IMR-90 (cell line): ENCODE data around the gene WWC2. TPM values are rescaled to one million over a fixed set of nuclear protein-coding genes. Genes with fewer than 3 reads are reported as not detected.

Source experiments
- ATAC-seq: fragments of 200-7000 bp; cut with Tn5 transposase; 2 replicates; pipeline ENCODE4 v1.9.1; 2020; ENCODE audit warnings: low read depth, mild to moderate bottlenecking, moderate library complexity
- BruUV-seq: library from RNA; stranded (reverse); fragments of 400-500 nt; replicated peaks from 2 replicates; lab custom pipeline; 2021; lab: Mats Ljungman, UMichigan
- CTCF ChIA-PET: fragments of 300-600 bp; formaldehyde crosslinking; extraction: SDS; loops from one replicate; lab custom pipeline; 2021; ENCODE audit warnings: antibody characterized with exemption; lab: Yijun Ruan, JAX
- POLR2A ChIA-PET: fragments of 300-600 bp; sonication (Branson Sonifier 250); formaldehyde crosslinking; loops from one replicate; lab custom pipeline; 2022; ENCODE audit warnings: antibody characterized with exemption; ENCODE audit not compliant: unreplicated experiment; lab: Charles Lee
- DNase-seq: peaks from one replicate; pipeline ENCODE4 v3.0.0; 2013
- H2AFZ ChIP-seq: replicated peaks from 2 replicates; pipeline ENCODE3; 2013; ENCODE audit warnings: low read length, mild to moderate bottlenecking; ENCODE audit not compliant: poor library complexity
- H2AK5ac ChIP-seq: 2 replicates; pipeline ENCODE4 v1.6.1; 2013; ENCODE audit warnings: low read depth, low read length, inconsistent platforms
- H2AK9ac ChIP-seq: replicated peaks from 2 replicates; pipeline ENCODE3; 2013; ENCODE audit warnings: mild to moderate bottlenecking, low read depth, low read length, moderate library complexity; ENCODE audit not compliant: poor library complexity
- H2BK120ac ChIP-seq: 2 replicates; pipeline ENCODE4 v1.6.1; 2013; ENCODE audit warnings: low read depth, low read length, inconsistent platforms
- H2BK15ac ChIP-seq: 3 replicates; pipeline ENCODE4 v1.6.1; 2013; ENCODE audit warnings: low read depth, low read length, inconsistent platforms
- H2BK20ac ChIP-seq: 2 replicates; pipeline ENCODE4 v1.6.1; 2013; ENCODE audit warnings: low read depth, mild to moderate bottlenecking, inconsistent platforms, low read length, moderate library complexity
- H2BK5ac ChIP-seq: 2 replicates; pipeline ENCODE4 v1.6.1; 2013; ENCODE audit warnings: mild to moderate bottlenecking, low read depth, low read length, inconsistent platforms; ENCODE audit not compliant: poor library complexity, severe bottlenecking
- H3K14ac ChIP-seq: replicated peaks from 2 replicates; pipeline ENCODE4 v1.6.1; 2013; ENCODE audit warnings: low read depth, low read length, inconsistent platforms
- H3K18ac ChIP-seq: 2 replicates; pipeline ENCODE4 v1.6.1; 2013; ENCODE audit warnings: low read depth, low read length, control low read depth
- H3K23ac ChIP-seq: 2 replicates; pipeline ENCODE4 v1.6.1; 2013; ENCODE audit warnings: low read depth, low read length, inconsistent platforms
- H3K27ac ChIP-seq: 2 replicates; pipeline ENCODE4 v1.5.1; 2013; ENCODE audit warnings: mild to moderate bottlenecking, control low read depth, low read length; ENCODE audit not compliant: insufficient read depth
- H3K27me3 ChIP-seq: 2 replicates; pipeline ENCODE4 v1.6.1; 2013; ENCODE audit warnings: low read length; ENCODE audit not compliant: control insufficient read depth, insufficient read depth
- H3K36me3 ChIP-seq: 2 replicates; pipeline ENCODE4 v1.6.1; 2013; ENCODE audit warnings: low read length, mixed read lengths; ENCODE audit not compliant: control insufficient read depth, insufficient read depth
- H3K4ac ChIP-seq: 2 replicates; pipeline ENCODE4 v1.6.1; 2013; ENCODE audit warnings: low read depth, low read length, inconsistent platforms
- H3K4me1 ChIP-seq: 2 replicates; pipeline ENCODE4 v1.6.1; 2013; ENCODE audit warnings: low read length, mixed read lengths; ENCODE audit not compliant: control insufficient read depth, insufficient read depth
- H3K4me2 ChIP-seq: 2 replicates; pipeline ENCODE4 v1.6.1; 2013; ENCODE audit warnings: low read depth, mild to moderate bottlenecking, control low read depth, low read length, moderate library complexity
- H3K4me3 ChIP-seq: 2 replicates; pipeline ENCODE4 v1.5.1; 2013; ENCODE audit warnings: low read depth, mild to moderate bottlenecking, control low read depth, low read length, moderate library complexity; ENCODE audit not compliant: insufficient read depth
- H3K56ac ChIP-seq: 2 replicates; pipeline ENCODE4 v1.6.1; 2013; ENCODE audit warnings: low read length, inconsistent platforms; ENCODE audit not compliant: insufficient read depth; ENCODE audit errors: extremely low read depth
- H3K79me1 ChIP-seq, 2 experiments: 2 replicates each; pipeline ENCODE4 v1.6.1; 2013; ENCODE audit warnings: low read length in 2 of 2, inconsistent platforms in 1 of 2, low read depth in 1 of 2
- H3K9ac ChIP-seq: 2 replicates; pipeline ENCODE4 v1.6.1; 2013; ENCODE audit warnings: low read depth, low read length, control low read depth
- H3K9me1 ChIP-seq: 2 replicates; pipeline ENCODE4 v1.6.1; 2013; ENCODE audit warnings: low read length, inconsistent platforms; ENCODE audit not compliant: insufficient read depth
- H3K9me3 ChIP-seq: 2 replicates; pipeline ENCODE4 v1.6.1; 2013; ENCODE audit warnings: low read length; ENCODE audit not compliant: control insufficient read depth, insufficient read depth
- H4K20me1 ChIP-seq: 2 replicates; pipeline ENCODE4 v1.6.1; 2013; ENCODE audit warnings: low read length, inconsistent platforms; ENCODE audit not compliant: insufficient read depth
- H4K5ac ChIP-seq: 2 replicates; pipeline ENCODE4 v1.6.1; 2013; ENCODE audit warnings: mild to moderate bottlenecking, low read depth, low read length, control low read depth
- H4K8ac ChIP-seq, 2 experiments: 2 replicates each; pipeline ENCODE4 v1.6.1; 2013; ENCODE audit warnings: low read depth in 2 of 2, low read length in 2 of 2, control low read depth in 1 of 2, inconsistent platforms in 1 of 2
- H4K91ac ChIP-seq: 2 replicates; pipeline ENCODE4 v1.6.1; 2013; ENCODE audit warnings: low read depth, low read length, inconsistent platforms; ENCODE audit not compliant: insufficient read depth
- BHLHE40 ChIP-seq: fragments of 150-350 bp; IDR thresholded peaks from 2 replicates; pipeline ENCODE4 v1.6.1; 2016; ENCODE audit warnings: mild to moderate bottlenecking, low read depth, low read length
- CEBPB ChIP-seq: IDR thresholded peaks from 2 replicates; pipeline ENCODE4 v1.6.1; 2012; ENCODE audit warnings: low read depth, low read length, improper control_type of control experiment
- CHD1 ChIP-seq: IDR thresholded peaks from 2 replicates; pipeline ENCODE4 v1.6.1; 2012; ENCODE audit warnings: low read depth, low read length, improper control_type of control experiment
- CTCF ChIP-seq: conservative IDR thresholded peaks from 2 replicates; pipeline ENCODE4 v1.5.1; 2012; ENCODE audit warnings: mild to moderate bottlenecking, low read depth, low read length, improper control_type of control experiment
- FOS ChIP-seq: fragments of 150-350 bp; IDR thresholded peaks from 2 replicates; pipeline ENCODE4 v1.6.1; 2016; ENCODE audit warnings: low read depth, low read length
- MAFK ChIP-seq: IDR thresholded peaks from 2 replicates; pipeline ENCODE4 v1.6.1; 2012; ENCODE audit warnings: low read depth, low read length, improper control_type of control experiment
- MAZ ChIP-seq: IDR thresholded peaks from 2 replicates; pipeline ENCODE4 v1.6.1; 2012; ENCODE audit warnings: low read depth, mild to moderate bottlenecking, low read length, improper control_type of control experiment, moderate library complexity, borderline replicate concordance
- MXI1 ChIP-seq: IDR thresholded peaks from 2 replicates; pipeline ENCODE4 v1.6.1; 2012; ENCODE audit warnings: low read depth, mild to moderate bottlenecking, low read length, moderate library complexity, borderline replicate concordance
- NFE2L2 ChIP-seq: fragments of 150-350 bp; IDR thresholded peaks from 2 replicates; pipeline ENCODE4 v1.6.1; 2016; ENCODE audit warnings: low read depth, mild to moderate bottlenecking, low read length
- POLR2A ChIP-seq: IDR thresholded peaks from 2 replicates; pipeline ENCODE4 v1.6.1; 2012; ENCODE audit warnings: mild to moderate bottlenecking, low read depth, low read length
- RAD21 ChIP-seq: IDR thresholded peaks from 2 replicates; pipeline ENCODE4 v1.6.1; 2012; ENCODE audit warnings: low read length, improper control_type of control experiment
- RCOR1 ChIP-seq: IDR thresholded peaks from 2 replicates; pipeline ENCODE4 v1.6.1; 2012; ENCODE audit warnings: mild to moderate bottlenecking, low read length, improper control_type of control experiment; ENCODE audit not compliant: insufficient replicate concordance
- RFX5 ChIP-seq: IDR thresholded peaks from 2 replicates; pipeline ENCODE4 v1.8.0; 2012; ENCODE audit warnings: low read depth, mild to moderate bottlenecking, low read length, moderate library complexity
- USF2 ChIP-seq: fragments of 150-350 bp; IDR thresholded peaks from 2 replicates; pipeline ENCODE4 v1.6.1; 2017; ENCODE audit warnings: mild to moderate bottlenecking, antibody characterized with exemption, low read length, low read depth
- WGBS, 2 experiments: methylation state at CpG; one replicate each; pipeline versions ENCODE4 v1.1.5 to v1.1.7; 2013; ENCODE audit warnings: missing lambda C conversion rate in 2 of 2; ENCODE audit not compliant: insufficient read length in 1 of 2; ENCODE audit errors: extremely low coverage in 2 of 2; 5-methylcytosine and 5-hydroxymethylcytosine counted together
- dilution Hi-C: fragments of 300-500 bp; cut with HindIII; formaldehyde crosslinking; loops from one replicate; pipeline ENCODE4 v1.14.3; 2018; ENCODE audit warnings: low sequenced_read_pairs; ENCODE audit not compliant: unreplicated experiment
- in situ Hi-C: fragments of 300-500 bp; cut with MboI; formaldehyde crosslinking; loops from 3 replicates; pipeline ENCODE4 v1.14.3; 2019; ENCODE audit warnings: low sequenced_read_pairs, inconsistent platforms, mixed read lengths
- intact Hi-C: fragments of 100-400 bp; cut with micrococcal nuclease; formaldehyde crosslinking; loops from 2 replicates; pipeline ENCODE4 v1.10.0; 2022
- polyA plus RNA-seq, 3 experiments: library from polyadenylated mRNA; depleted of rRNA; stranded (reverse); fragments of >200 nt; gene quantifications; 2 replicates each; pipeline ENCODE4 v1.2.3, GENCODE V29; 2012; ENCODE audit warnings: low replicate concordance in 1 of 3
- total RNA-seq: library from RNA; depleted of rRNA; stranded (reverse); fragments of >200 nt; gene quantifications from 2 replicates; pipeline ENCODE4 v1.2.3, GENCODE V29; 2012

WWC2 gene
- total and polyA plus RNA-seq, 2 of the 4 experiments (the other 2 are of a cell fraction): 26.6 to 27.4 TPM

GRCh38 chr4:183097231-183098018 lies 1.6 kb upstream of the WWC2 start:
- Histone ChIP-seq H4K91ac (peak overlapping the region; percentile 93), H3K9me3 (no peaks in the 10 kb centered on the region), H4K20me1 (peaks cover 11% of the 10 kb centered on the region), H3K4me3 (no peak overlapping the region), H2BK120ac (peak overlapping the region; percentile 96), H3K4ac (peak overlapping the region; percentile 94), H3K27me3 (no peaks in the 10 kb centered on the region), H2AFZ (peak overlapping the region; percentile 94), H3K36me3 (no peaks in the 10 kb centered on the region), H3K23ac (peak overlapping the region; percentile 59), H3K56ac (no peak overlapping the region), H4K5ac (peak overlapping the region; percentile 13), H2BK20ac (peak overlapping the region; percentile 82; the same call in 1 of the 2 replicates), H3K27ac (peak overlapping the region; percentile 92), H3K4me1 (peaks cover 2% of the 10 kb centered on the region), H3K4me2 (no peak overlapping the region; the same call in 1 of the 2 replicates), H3K14ac (peak overlapping the region; percentile 78), H2AK5ac (peak overlapping the region; percentile 91), H2AK9ac (peak overlapping the region; percentile 98), H4K8ac (peak overlapping the region; percentile 80 to 89; a peak in 3 of 4 replicates), H2BK15ac (peak overlapping the region; percentile 51; the same call in 1 of the 3 replicates), H2BK5ac (peak overlapping the region; percentile 95), H3K9me1 (peaks cover 4% of the 10 kb centered on the region), H3K79me1 (peaks cover 0 to 26% of the 10 kb centered on the region in 2 experiments; a peak in 2 of 4 replicates), H3K9ac (peak overlapping the region; percentile 77; the same call in 1 of the 2 replicates), H3K18ac (peak overlapping the region; percentile 7; the same call in 1 of the 2 replicates)
- in situ Hi-C loops (no loop called here), dilution Hi-C loops (no loop called here), intact Hi-C loops (loop anchor here (2.0 kb wide), 2 partner anchors 143 to 165 kb away; no protein-coding TSS in a partner anchor)
- DNase-seq (no peak), ATAC-seq (no peak)
- ChIA-PET POLR2A (interaction anchor here (0.8 to 1.4 kb wide), 2 partner anchors 164 kb away, joined by 3 to 4 read pairs; no protein-coding TSS in a partner anchor), CTCF (interaction anchor here (0.9 kb wide), 1 partner anchor 153 kb away, joined by 7 read pairs; no protein-coding TSS in a partner anchor)
- BruUV-seq: no TSS peak
- WGBS, 2 experiments: 70% methylated on average over 27 of the region's 43 CpGs; no CpG with 5 or more reads in 1 of the 2 experiments
- no peak for TF ChIP-seq FOS
- TF ChIP-seq CTCF: no peak
- no peak for TF ChIP-seq MXI1
- TF ChIP-seq NFE2L2: no peak
- TF ChIP-seq RAD21: no peak
- no peak for TF ChIP-seq CHD1
- no peak for TF ChIP-seq RCOR1
- TF ChIP-seq MAZ: no peak
- no peak for TF ChIP-seq BHLHE40
- no peak for TF ChIP-seq MAFK
- no peak for TF ChIP-seq USF2
- no peak for TF ChIP-seq CEBPB
- TF ChIP-seq POLR2A: no peak
- TF ChIP-seq RFX5: no peak
